ENCODE data around the gene SH3TC1. TPM values are rescaled to one million over a fixed set of nuclear protein-coding genes. Genes with fewer than 3 reads are reported as not detected.

Gene SH3TC1
- total and polyA plus RNA-seq, 4 experiments from 2014 or later, result 7.9 to 41.3 (median 25.7) TPM

DNA sequence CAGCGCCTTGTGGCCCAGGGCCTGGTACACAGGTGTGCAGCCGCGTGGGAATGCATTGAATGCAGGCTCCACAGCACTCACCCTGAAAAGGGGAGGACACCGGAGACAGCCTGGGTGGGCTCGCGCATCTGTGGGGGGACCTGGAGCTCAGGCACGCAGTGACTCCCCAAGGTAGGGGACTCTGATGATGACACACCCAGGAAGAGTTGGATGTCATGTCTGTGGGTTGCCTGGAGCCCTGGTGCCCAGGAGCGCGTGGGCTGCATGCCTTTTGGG is 37.8 kb downstream of the SH3TC1 start:
- Histone ChIP-seq H3K4me3 (ENCODE audit: low read length in 2 of 2) (no peak overlapping the region), H3K4me1 (ENCODE audit: insufficient read depth, low read length) (peaks cover 7% of the 10 kb centered on the region), H3K27ac (ENCODE audit: low read depth, low read length) (no peak overlapping the region), H3K36me3 (ENCODE audit: insufficient read depth, low read length) (peaks cover 20% of the 10 kb centered on the region), H3K27me3 (ENCODE audit: insufficient read depth, low read length) (no peaks in the 10 kb centered on the region), H3K9me3 (ENCODE audit: control insufficient read depth in 1 of 2, low read length in 2 of 2) (no peaks in the 10 kb centered on the region)
- peak overlapping the region in 1 of 8 donors; percentile 31 for H3K4me3 Mint-ChIP-seq
- POLR2A ChIA-PET (ENCODE audit: partially characterized antibody), result no interaction called here
- CTCF ChIA-PET (ENCODE audit: partially characterized antibody), result interaction anchor here (2.1 kb wide), 1 partner anchor 60 kb away, joined by 7 read pairs; no protein-coding TSS in a partner anchor
- peaks cover 5 to 9% (median 8%) of the 10 kb centered on the region in 4 donors for H3K4me1 Mint-ChIP-seq
- peaks cover 0 to 20% of the 10 kb centered on the region in 2 donors for H3K36me3 Mint-ChIP-seq
- H3K27me3 Mint-ChIP-seq, result no peaks in the 10 kb centered on the region
- peak in 1 of 5 donors; percentile 9 for DNase-seq
- H3K9me3 Mint-ChIP-seq, result no peaks in the 10 kb centered on the region
- intact Hi-C loops (cut with micrococcal nuclease), result no loop called here
- peak overlapping the region in 3 of 7 donors; percentile 7 to 48 (median 38) for H3K27ac Mint-ChIP-seq

DNA sequence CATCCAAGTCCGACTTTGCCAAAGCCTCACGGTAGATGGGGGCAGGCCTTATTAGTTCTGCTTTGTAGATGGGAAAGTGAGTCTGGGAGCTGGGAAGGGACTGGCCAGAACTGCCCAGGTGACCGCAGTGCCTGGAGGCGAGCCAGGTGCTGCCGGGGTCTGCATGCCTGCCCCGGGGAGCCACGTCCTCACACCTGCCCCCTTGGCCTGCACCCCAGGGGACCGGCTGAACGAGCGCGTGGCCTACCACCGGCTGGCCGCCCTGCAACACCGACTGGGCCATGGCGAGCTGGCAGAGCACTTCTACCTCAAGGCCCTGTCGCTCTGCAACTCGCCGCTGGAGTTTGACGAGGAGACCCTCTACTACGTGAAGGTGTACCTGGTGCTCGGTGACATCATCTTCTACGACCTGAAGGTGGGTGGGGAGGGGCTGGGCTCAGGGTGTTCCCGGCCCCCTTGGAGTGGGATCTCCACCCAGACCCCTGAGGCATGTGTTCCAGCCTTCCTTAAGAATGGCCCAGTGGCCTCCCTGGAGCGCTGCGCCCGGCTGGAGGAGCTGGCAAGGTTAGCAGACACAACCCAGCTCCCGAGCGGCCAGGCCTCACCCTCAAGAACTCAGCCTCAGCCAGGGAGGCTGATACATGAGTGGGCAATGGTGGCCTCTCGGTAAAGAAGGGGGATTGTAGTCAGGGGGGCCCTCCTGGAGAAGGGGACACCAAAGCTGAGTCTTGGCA is 38.3 kb downstream of the SH3TC1 start:
- peak overlapping the region in 3 of 7 donors; percentile 24 to 48 (median 44) for H3K27ac Mint-ChIP-seq
- H3K27me3 Mint-ChIP-seq, result no peaks in the 10 kb centered on the region

GRCh38 chr4:8238036-8238511 is 39.0 kb downstream of the SH3TC1 start:
- CTCF ChIA-PET (ENCODE audit: partially characterized antibody), result no interaction called here
- no peaks in the 10 kb centered on the region for H3K9me3 Mint-ChIP-seq
- H3K27ac Mint-ChIP-seq, result peak overlapping the region in 2 of 7 donors; percentile 24 to 44

More for the DNA sequence above, 38.3 kb downstream of the SH3TC1 start:
- Histone ChIP-seq H3K27ac (ENCODE audit: low read depth, low read length) (no peak overlapping the region), H3K9me3 (ENCODE audit: control insufficient read depth in 1 of 2, low read length in 2 of 2) (no peaks in the 10 kb centered on the region), H3K27me3 (ENCODE audit: insufficient read depth, low read length) (no peaks in the 10 kb centered on the region), H3K36me3 (ENCODE audit: insufficient read depth, low read length) (peaks cover 20% of the 10 kb centered on the region), H3K4me3 (ENCODE audit: low read length in 2 of 2) (no peak overlapping the region), H3K4me1 (ENCODE audit: insufficient read depth, low read length) (peaks cover 13% of the 10 kb centered on the region)
- peaks cover 0 to 21% of the 10 kb centered on the region in 2 donors for H3K36me3 Mint-ChIP-seq
- no peaks in the 10 kb centered on the region for H3K9me3 Mint-ChIP-seq
- ChIA-PET POLR2A (ENCODE audit: partially characterized antibody) (no interaction called here), CTCF (ENCODE audit: partially characterized antibody) (interaction anchor here (2.1 kb wide), 1 partner anchor 61 kb away, joined by 7 read pairs; no protein-coding TSS in a partner anchor)
- H3K4me1 Mint-ChIP-seq, result peaks cover 5 to 10% (median 8%) of the 10 kb centered on the region in 4 donors
- intact Hi-C loops (cut with micrococcal nuclease), result no loop called here
- peak in 1 of 5 donors; percentile 20 for DNase-seq
- H3K4me3 Mint-ChIP-seq, result no peak overlapping the region

DNA sequence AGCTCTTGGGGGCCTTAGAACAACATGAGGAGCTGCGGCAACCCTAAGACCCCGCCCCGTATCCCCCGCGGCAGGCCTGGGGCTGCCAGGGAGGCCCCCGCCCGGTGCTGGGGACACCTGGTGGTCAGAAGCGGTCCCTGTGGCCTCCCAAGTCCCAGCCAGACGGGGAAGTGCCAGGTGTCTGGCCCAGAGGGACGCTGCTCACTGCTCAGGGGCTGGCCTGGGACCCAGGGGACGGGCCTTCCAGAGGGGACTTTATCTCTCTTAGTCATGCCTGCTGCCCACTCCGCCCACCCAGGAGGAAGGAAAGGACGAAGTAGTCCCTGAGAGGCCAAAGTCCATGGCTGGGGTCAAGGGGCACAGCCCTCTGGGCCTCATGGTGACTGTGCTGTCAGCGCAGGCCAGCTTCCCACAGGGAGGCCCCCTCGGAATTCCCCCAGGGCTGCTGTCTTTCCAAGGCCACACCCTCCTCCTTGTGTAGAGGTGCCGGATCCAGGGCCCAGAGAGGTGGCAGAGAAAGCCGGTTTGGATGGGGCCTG is 39.5 kb downstream of the SH3TC1 start:
- H3K27ac Mint-ChIP-seq, result peak overlapping the region in 1 of 7 donors; percentile 62
- H3K4me3 Mint-ChIP-seq, result no peak overlapping the region
- Histone ChIP-seq H3K27ac (ENCODE audit: low read depth, low read length) (no peak overlapping the region), H3K4me1 (ENCODE audit: insufficient read depth, low read length) (peaks cover 14% of the 10 kb centered on the region), H3K27me3 (ENCODE audit: insufficient read depth, low read length) (no peaks in the 10 kb centered on the region), H3K9me3 (ENCODE audit: control insufficient read depth in 1 of 2, low read length in 2 of 2) (no peaks in the 10 kb centered on the region), H3K36me3 (ENCODE audit: insufficient read depth, low read length) (peaks cover 14% of the 10 kb centered on the region), H3K4me3 (ENCODE audit: low read length in 2 of 2) (no peak overlapping the region)
- DNase-seq, result peak in 1 of 5 donors; percentile 23
- H3K36me3 Mint-ChIP-seq, result peaks cover 0 to 21% of the 10 kb centered on the region in 2 donors
- H3K4me1 Mint-ChIP-seq, result peaks cover 5 to 10% (median 8%) of the 10 kb centered on the region in 4 donors
- intact Hi-C loops (cut with micrococcal nuclease), result no loop called here
- H3K27me3 Mint-ChIP-seq, result no peaks in the 10 kb centered on the region
- ChIA-PET CTCF (ENCODE audit: partially characterized antibody) (no interaction called here), POLR2A (ENCODE audit: partially characterized antibody) (no interaction called here)
- H3K9me3 Mint-ChIP-seq, result no peaks in the 10 kb centered on the region

More at GRCh38 chr4:8238036-8238511, 39.0 kb downstream of the SH3TC1 start:
- DNase-seq, result peak in 4 of 5 donors; percentile 17 to 67 (median 28)
- peaks cover 14% of the 10 kb centered on the region for H3K4me1 ChIP-seq (ENCODE audit: insufficient read depth, low read length)
- H3K4me1 Mint-ChIP-seq, result peaks cover 5 to 10% (median 8%) of the 10 kb centered on the region in 4 donors
- H3K4me3 Mint-ChIP-seq, result no peak overlapping the region
- H3K36me3 ChIP-seq (ENCODE audit: insufficient read depth, low read length), result peaks cover 19% of the 10 kb centered on the region
- no peaks in the 10 kb centered on the region for H3K27me3 ChIP-seq (ENCODE audit: insufficient read depth, low read length)
- no peaks in the 10 kb centered on the region for H3K27me3 Mint-ChIP-seq
- H3K27ac ChIP-seq (ENCODE audit: low read depth, low read length), result no peak overlapping the region
- H3K36me3 Mint-ChIP-seq, result peaks cover 0 to 21% of the 10 kb centered on the region in 2 donors
- H3K9me3 ChIP-seq (ENCODE audit: control insufficient read depth in 1 of 2, low read length in 2 of 2), result no peaks in the 10 kb centered on the region
- POLR2A ChIA-PET (ENCODE audit: partially characterized antibody), result no interaction called here
- H3K4me3 ChIP-seq (ENCODE audit: low read length in 2 of 2), result no peak overlapping the region
- intact Hi-C loops (cut with micrococcal nuclease), result no loop called here

GRCh38 chr4:8239226-8239625 is 40.1 kb downstream of the SH3TC1 start:
- CTCF ChIA-PET (ENCODE audit: partially characterized antibody), result interaction anchor here (0.8 to 1.6 kb wide), 2 partner anchors 21 to 62 kb away, joined by 3 to 5 read pairs; no protein-coding TSS in a partner anchor
- H3K27me3 Mint-ChIP-seq, result no peaks in the 10 kb centered on the region
- no peak overlapping the region for H3K4me3 ChIP-seq (ENCODE audit: low read length in 2 of 2)
- peaks cover 9% of the 10 kb centered on the region for H3K36me3 ChIP-seq (ENCODE audit: insufficient read depth, low read length)
- no peak overlapping the region for H3K4me3 Mint-ChIP-seq
- peaks cover 14% of the 10 kb centered on the region for H3K4me1 ChIP-seq (ENCODE audit: insufficient read depth, low read length)
- POLR2A ChIA-PET (ENCODE audit: partially characterized antibody), result no interaction called here
- no peaks in the 10 kb centered on the region for H3K27me3 ChIP-seq (ENCODE audit: insufficient read depth, low read length)
- peaks cover 0 to 21% of the 10 kb centered on the region in 2 donors for H3K36me3 Mint-ChIP-seq
- peak overlapping the region in 5 of 7 donors; percentile 1 to 70 (median 52) for H3K27ac Mint-ChIP-seq
- peak in 1 of 5 donors; percentile 3 for DNase-seq
- H3K9me3 ChIP-seq (ENCODE audit: control insufficient read depth in 1 of 2, low read length in 2 of 2), result no peaks in the 10 kb centered on the region
- H3K4me1 Mint-ChIP-seq, result peaks cover 5 to 10% (median 8%) of the 10 kb centered on the region in 4 donors
- no peak overlapping the region for H3K27ac ChIP-seq (ENCODE audit: low read depth, low read length)
- H3K9me3 Mint-ChIP-seq, result no peaks in the 10 kb centered on the region
- intact Hi-C loops (cut with micrococcal nuclease), result no loop called here

DNA sequence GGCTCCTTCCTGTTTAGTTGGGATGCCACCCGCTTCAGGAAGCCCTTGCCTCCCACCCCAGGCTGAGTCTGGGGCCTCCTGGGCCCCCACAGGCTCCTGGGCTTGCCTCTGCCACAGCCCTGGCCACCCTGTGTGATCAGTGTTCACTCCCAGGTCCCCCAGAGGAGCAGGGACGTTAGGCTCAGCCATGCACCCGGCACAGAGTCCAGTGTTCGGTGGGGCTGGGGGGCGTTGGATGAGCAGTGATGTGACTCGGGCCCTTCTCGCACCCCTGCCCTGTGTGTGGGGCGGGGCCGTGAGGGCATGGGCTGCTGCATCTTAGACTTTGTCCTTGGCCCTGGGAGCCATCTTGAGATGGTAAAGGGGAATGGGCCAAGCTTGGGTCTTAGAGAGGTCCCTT is 40.6 kb downstream of the SH3TC1 start:
- Histone ChIP-seq H3K27me3 (ENCODE audit: insufficient read depth, low read length) (no peaks in the 10 kb centered on the region), H3K4me1 (ENCODE audit: insufficient read depth, low read length) (peaks cover 14% of the 10 kb centered on the region), H3K4me3 (ENCODE audit: low read length in 2 of 2) (no peak overlapping the region), H3K27ac (ENCODE audit: low read depth, low read length) (no peak overlapping the region), H3K9me3 (ENCODE audit: control insufficient read depth in 1 of 2, low read length in 2 of 2) (no peaks in the 10 kb centered on the region), H3K36me3 (ENCODE audit: insufficient read depth, low read length) (peaks cover 5% of the 10 kb centered on the region)
- Mint-ChIP-seq H3K36me3 (peaks cover 0 to 21% of the 10 kb centered on the region in 2 donors), H3K9me3 (no peaks in the 10 kb centered on the region), H3K27ac (peak overlapping the region in 1 of 7 donors; percentile 62), H3K4me3 (no peak overlapping the region), H3K27me3 (no peaks in the 10 kb centered on the region), H3K4me1 (peaks cover 5 to 10% (median 8%) of the 10 kb centered on the region in 4 donors)
- ChIA-PET POLR2A (ENCODE audit: partially characterized antibody) (no interaction called here), CTCF (ENCODE audit: partially characterized antibody) (interaction anchor here (0.8 to 1.6 kb wide), 3 partner anchors 21 to 63 kb away, joined by 3 to 5 read pairs (median 3); partner anchors contain the start of gene SH3TC1)
- DNase-seq, result peak in 1 of 5 donors; percentile 5
- intact Hi-C loops (cut with micrococcal nuclease), result loop anchor here (5.0 kb wide), 1 partner anchor 678 kb away; no protein-coding TSS in a partner anchor
